GM12878 (cell line): ENCODE data around the gene SSRP1. TPM values are rescaled to one million over a fixed set of nuclear protein-coding genes. Genes with fewer than 3 reads are reported as not detected.

ENCODE experiments used
- ATAC-seq: fragments of 200-7000 bp; cut with Tn5 transposase; 3 replicates; pipeline ENCODE4 v1.9.1; 2020; ENCODE audit warnings: mild to moderate bottlenecking, moderate library complexity
- BruUV-seq: library from RNA; stranded (reverse); fragments of 400-500 nt; replicated peaks from 2 replicates; lab custom pipeline; 2021; lab: Mats Ljungman, UMichigan
- CTCF ChIA-PET: fragments of 300-600 bp; sonication (Branson Sonifier 250); formaldehyde crosslinking; extraction: SDS; loops from one replicate; lab custom pipeline; 2021; ENCODE audit warnings: inconsistent platforms; lab: Yijun Ruan, JAX
- POLR2A ChIA-PET: fragments of 350-600 bp; formaldehyde crosslinking; extraction: SDS; loops from one replicate; lab custom pipeline; 2021; ENCODE audit warnings: inconsistent platforms; lab: Charles Lee
- RAD21 ChIA-PET: fragments of 300-600 bp; sonication (Branson Sonifier 250); formaldehyde crosslinking; loops from one replicate; lab custom pipeline; 2023; ENCODE audit warnings: antibody characterized with exemption; ENCODE audit not compliant: unreplicated experiment; lab: Charles Lee
- SMC1A ChIA-PET: fragments of 300-600 bp; sonication (Branson Sonifier 250); formaldehyde crosslinking; loops from one replicate; lab custom pipeline; 2023; ENCODE audit not compliant: unreplicated experiment, uncharacterized antibody; lab: Charles Lee
- DNase-seq: peaks from one replicate; pipeline ENCODE4 v3.0.0-alpha.2; 2011; ENCODE audit warnings: low read depth, low spot score
- FAIRE-seq: peaks from 3 replicates; lab custom pipeline; 2011; peaks lifted over from hg19 to GRCh38; lab: Jason Lieb, UNC
- H2AFZ ChIP-seq: 2 replicates; pipeline ENCODE4 v1.6.0; 2011; ENCODE audit warnings: low read depth, low read length, control low read depth; ENCODE audit not compliant: control insufficient read depth
- H3K27ac ChIP-seq: 2 replicates; pipeline ENCODE4 v1.5.1; 2011; ENCODE audit warnings: control low read depth; ENCODE audit not compliant: control insufficient read depth, insufficient read depth
- H3K27me3 ChIP-seq, 2 experiments: replicated peaks in 1 of 2; 2 replicates each; pipeline versions ENCODE4 v1.6.0 to v1.6.1; 2011; ENCODE audit warnings: low read length in 1 of 2; ENCODE audit not compliant: control insufficient read depth in 2 of 2, insufficient read depth in 2 of 2
- H3K36me3 ChIP-seq, 2 experiments: 2 replicates each; pipeline ENCODE4 v1.5.1; 2011; ENCODE audit warnings: low read length in 1 of 2; ENCODE audit not compliant: control insufficient read depth in 2 of 2, insufficient read depth in 2 of 2
- H3K4me1 ChIP-seq: 2 replicates; pipeline ENCODE4 v1.6.1; 2011; ENCODE audit warnings: mild to moderate bottlenecking, low read length, moderate library complexity, mixed read lengths; ENCODE audit not compliant: control insufficient read depth, insufficient read depth
- H3K4me2 ChIP-seq: 2 replicates; pipeline ENCODE4 v1.6.0; 2011; ENCODE audit warnings: control low read depth; ENCODE audit not compliant: control insufficient read depth, insufficient read depth
- H3K4me3 ChIP-seq: fragments of 200-600 bp; sonication (generic); 2 replicates; pipeline ENCODE4 v1.5.1; 2016
- H3K79me2 ChIP-seq: 2 replicates; pipeline ENCODE4 v1.6.0; 2011; ENCODE audit warnings: low read length; ENCODE audit not compliant: control insufficient read depth, insufficient read depth
- H3K9ac ChIP-seq: 2 replicates; pipeline ENCODE4 v1.8.0; 2011; ENCODE audit warnings: low read length, control low read depth, mixed read lengths; ENCODE audit not compliant: control insufficient read depth, insufficient read depth
- H3K9me3 ChIP-seq: replicated peaks from 3 replicates; pipeline ENCODE4 v1.5.1; 2011; ENCODE audit warnings: mild to moderate bottlenecking, low read length; ENCODE audit not compliant: control insufficient read depth, insufficient read depth
- H4K20me1 ChIP-seq: 2 replicates; pipeline ENCODE4 v1.6.0; 2011; ENCODE audit not compliant: control insufficient read depth, insufficient read depth
- ATF7 ChIP-seq: fragments of 450-650 bp; IDR thresholded peaks from 2 replicates; pipeline ENCODE4 v1.6.1; 2016; ENCODE audit warnings: low read depth, mild to moderate bottlenecking
- CBX3 ChIP-seq: fragments of 200-600 bp; sonication (generic); IDR thresholded peaks from 2 replicates; pipeline ENCODE4 v1.6.1; 2016; ENCODE audit warnings: low read depth, borderline replicate concordance
- CHD2 ChIP-seq: IDR thresholded peaks from 2 replicates; pipeline ENCODE4 v1.6.1; 2011; ENCODE audit warnings: low read depth, low read length, improper control_type of control experiment, borderline replicate concordance
- EP300 ChIP-seq, 2 experiments: fragments of 150-350 bp in 1 of 2; IDR thresholded peaks; 2 replicates each; pipeline ENCODE4 v1.6.1; 2011 to 2012; ENCODE audit warnings: low read depth in 2 of 2, low read length in 2 of 2, borderline replicate concordance in 1 of 2, improper control_type of control experiment in 1 of 2, inconsistent platforms in 1 of 2; ENCODE audit not compliant: control insufficient read depth in 1 of 2
- FOS ChIP-seq: IDR thresholded peaks from 3 replicates; pipeline ENCODE4 v1.6.1; 2011; ENCODE audit warnings: borderline replicate concordance; ENCODE audit not compliant: insufficient read length; ENCODE audit errors: extremely low read depth
- HDAC6 ChIP-seq: fragments of 200-600 bp; sonication (generic); IDR thresholded peaks from one replicate; pipeline ENCODE4 v1.8.0; 2017; ENCODE audit warnings: antibody characterized with exemption; ENCODE audit not compliant: unreplicated experiment
- IKZF2 ChIP-seq, 2 experiments: fragments of 450-650 bp; IDR thresholded peaks; 2 replicates each; pipeline ENCODE4 v1.6.1; 2017; ENCODE audit warnings: mild to moderate bottlenecking in 2 of 2, moderate library complexity in 2 of 2
- KAT2A ChIP-seq: conservative IDR thresholded peaks from 2 replicates; pipeline ENCODE4 v1.6.1; 2011; ENCODE audit warnings: low read depth, low read length; ENCODE audit not compliant: control insufficient read depth
- MEF2A ChIP-seq: IDR thresholded peaks from 2 replicates; pipeline ENCODE4 v1.6.1; 2011; ENCODE audit warnings: low read depth, mild to moderate bottlenecking, low read length, moderate library complexity; ENCODE audit not compliant: insufficient read depth
- NFYA ChIP-seq: IDR thresholded peaks from 2 replicates; pipeline ENCODE4 v1.6.1; 2011; ENCODE audit warnings: low read depth, mild to moderate bottlenecking, low read length, improper control_type of control experiment, borderline replicate concordance
- RB1 ChIP-seq: fragments of 450-650 bp; formaldehyde crosslinking; IDR thresholded peaks from 2 replicates; pipeline ENCODE4 v1.6.1; 2017; ENCODE audit warnings: mild to moderate bottlenecking, borderline replicate concordance
- RUNX3 ChIP-seq: IDR thresholded peaks from 2 replicates; pipeline ENCODE4 v1.6.1; 2012; ENCODE audit warnings: low read length, inconsistent platforms
- SREBF1 ChIP-seq: IDR thresholded peaks from 2 replicates; pipeline ENCODE4 v1.6.1; 2012; ENCODE audit warnings: mild to moderate bottlenecking, low read length
- SRF ChIP-seq, 2 experiments: IDR thresholded peaks; 2 replicates each; pipeline ENCODE4 v1.6.1; 2011; ENCODE audit warnings: low read depth in 2 of 2, low read length in 2 of 2, mild to moderate bottlenecking in 1 of 2, moderate library complexity in 1 of 2
- TARDBP ChIP-seq: IDR thresholded peaks from 2 replicates; pipeline ENCODE4 v1.6.1; 2016; ENCODE audit warnings: borderline replicate concordance
- WGBS: methylation state at CpG from one replicate; pipeline ENCODE4 v1.1.6; 2016; ENCODE audit warnings: low lambda C conversion rate; ENCODE audit not compliant: insufficient replicate concordance, insufficient coverage; ENCODE audit errors: missing lambda C conversion rate; 5-methylcytosine and 5-hydroxymethylcytosine counted together
- in situ Hi-C: fragments of 300-500 bp; cut with MboI; formaldehyde crosslinking; loops from 9 replicates; pipeline ENCODE4 v1.14.3; 2018; ENCODE audit warnings: mixed read lengths
- intact Hi-C: fragments of 100-400 bp; cut with micrococcal nuclease; formaldehyde crosslinking; loops from one replicate; pipeline ENCODE4 v1.14.2; 2022; ENCODE audit not compliant: unreplicated experiment
- polyA plus RNA-seq, 11 experiments: library from polyadenylated mRNA; depleted of rRNA in 4 of 11; unstranded in 6 of 11; stranded (reverse) in 5 of 11; fragments of >200 nt; fragmentation: Nextera tagmentation in 4 of 11; fragmentation: Illumina TruSeq in 1 of 11; extraction: Ambion mirVana in 4 of 11; extraction: Trizol in 1 of 11; gene quantifications; 1 replicate in 1 of 11; 2 replicates in 10 of 11; pipeline versions ENCODE4 v1.2.1 to v1.2.3, GENCODE V29; 2011 to 2016; ENCODE audit warnings: inconsistent platforms in 2 of 11, missing spikeins in 2 of 11, low read depth in 1 of 11
- total RNA-seq, 4 experiments: library from RNA; depleted of rRNA in 3 of 4; stranded (reverse); fragments of >200 nt in 3 of 4; fragmentation: Illumina TruSeq in 1 of 4; extraction: Trizol in 1 of 4; gene quantifications; 2 replicates each; pipeline versions ENCODE4 v1.2.1 to v1.2.3, GENCODE V29; 2013 to 2021
- TF ChIP-seq, protein P1 (sequence below): fragments of 450-650 bp; IDR thresholded peaks from 2 replicates; pipeline ENCODE4 v1.6.1; 2017; ENCODE audit warnings: mild to moderate bottlenecking, moderate library complexity
- TF ChIP-seq, protein P2 (sequence below): IDR thresholded peaks from 2 replicates; pipeline ENCODE4 v1.6.1; 2011; ENCODE audit warnings: borderline replicate concordance, low read depth, mild to moderate bottlenecking, moderate library complexity, low read length; ENCODE audit not compliant: insufficient read depth, poor library complexity, severe bottlenecking

The SSRP1 gene
- total and polyA plus RNA-seq, 10 of the 15 experiments (the other 5 are each of a cell fraction or from before 2014, with no cell fraction given) = 73.6 to 279 (median 138) TPM

DNA sequence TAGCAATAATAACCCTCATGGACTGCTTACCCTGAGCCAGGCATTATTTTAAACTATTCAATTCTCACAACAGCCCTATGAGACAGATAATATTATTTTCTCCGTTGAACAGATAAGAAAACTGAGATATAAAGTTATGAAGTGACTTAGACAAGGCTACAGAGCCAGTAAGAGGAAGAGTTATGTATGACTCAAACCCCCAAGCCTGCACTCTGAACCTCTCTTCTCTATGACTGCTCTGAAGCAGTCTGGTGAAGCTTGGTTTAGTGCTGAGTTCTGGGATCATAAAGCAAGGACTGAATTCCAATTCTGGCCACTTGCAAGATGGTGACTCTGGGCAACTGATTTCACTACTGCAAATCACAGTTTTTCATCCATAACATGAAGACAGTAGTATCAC lies 45.4 kb downstream of the SSRP1 start (continued):
- no peak for TF ChIP-seq KAT2A
- no peak for TF ChIP-seq RUNX3
- TF ChIP-seq RB1 = no peak
- no peak for TF ChIP-seq EP300 (IDR thresholded peaks at IDR 0.05; ENCODE audit: borderline replicate concordance in 1 of 2, control insufficient read depth in 1 of 2, low read depth in 2 of 2, low read length in 2 of 2)
- no peak for TF ChIP-seq NFYA
- no peak for TF ChIP-seq SRF (IDR thresholded peaks at IDR 0.05; ENCODE audit: low read depth in 2 of 2, low read length in 2 of 2)

DNA sequence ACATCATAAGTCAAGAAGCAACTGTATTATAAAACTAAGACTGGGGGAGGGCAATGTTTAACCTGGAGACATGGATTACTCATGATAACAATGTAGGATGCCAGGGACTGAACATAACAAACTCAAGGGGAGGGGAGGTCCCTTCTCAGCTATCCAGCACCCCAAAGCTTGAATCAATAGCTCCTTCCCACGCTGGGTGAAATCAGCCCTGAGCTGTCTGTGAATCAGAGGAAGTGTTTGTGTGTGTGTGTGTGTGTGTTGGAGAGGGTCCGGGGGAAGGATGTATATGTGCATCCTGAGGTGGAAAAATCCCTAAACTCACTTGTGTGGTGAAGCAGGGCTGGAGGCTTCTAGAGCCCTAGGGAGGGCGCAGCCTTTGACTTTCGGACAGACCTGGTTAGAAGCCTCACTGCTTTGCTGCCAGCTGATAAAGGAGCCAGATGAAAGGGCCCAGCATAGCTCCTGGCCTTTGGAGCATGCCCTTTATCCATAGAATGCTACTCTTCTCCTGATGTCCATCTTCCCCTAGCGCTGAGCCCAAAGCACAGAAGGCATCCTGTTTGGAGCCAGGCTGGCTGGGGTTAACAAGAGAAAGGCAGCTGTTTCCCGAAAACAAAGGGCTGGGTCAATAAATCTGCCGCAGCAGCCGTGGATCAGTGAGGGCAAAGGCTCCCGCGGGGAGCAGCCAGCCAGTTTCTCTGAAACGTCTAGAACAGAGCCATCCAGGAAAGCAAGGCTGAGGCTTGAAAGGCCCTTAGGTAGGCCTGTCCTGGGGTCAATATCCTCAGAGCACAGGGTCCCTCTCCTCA lies 46.7 kb downstream of the SSRP1 start:
- Histone ChIP-seq H4K20me1 (no peaks in the 10 kb centered on the region), H3K4me2 (no peak overlapping the region), H3K79me2 (no peaks in the 10 kb centered on the region), H3K9me3 (no peaks in the 10 kb centered on the region; the same call in 2 of the 3 replicates), H3K4me3 (no peak overlapping the region), H3K27me3 (peaks cover 2 to 3% of the 10 kb centered on the region in 2 experiments; a peak in 2 of 4 replicates), H3K9ac (no peak overlapping the region), H3K27ac (no peak overlapping the region), H2AFZ (no peak overlapping the region), H3K36me3 (no peaks in the 10 kb centered on the region), H3K4me1 (no peaks in the 10 kb centered on the region)
- in situ Hi-C loops = no loop called here
- BruUV-seq = no TSS peak
- ChIA-PET SMC1A (no interaction called here), POLR2A (no interaction called here), CTCF (interaction anchor here (0.8 kb wide), 1 partner anchor 448 kb away, joined by 3 read pairs; no protein-coding TSS in a partner anchor), RAD21 (no interaction called here)
- DNase-seq = no peak
- no peak for FAIRE-seq
- intact Hi-C loops = no loop called here
- WGBS = 11% methylated on average over 11 of the region's 11 CpGs
- no peak for ATAC-seq
- TF ChIP-seq ATF7 (no peak), SREBF1 (no peak), TARDBP (no peak), FOS (no peak), CBX3 (no peak), IKZF2 (IDR thresholded peaks at IDR 0.05) (no peak), HDAC6 (no peak), CHD2 (no peak), MEF2A (no peak)
- TF ChIP-seq, protein P1, sequence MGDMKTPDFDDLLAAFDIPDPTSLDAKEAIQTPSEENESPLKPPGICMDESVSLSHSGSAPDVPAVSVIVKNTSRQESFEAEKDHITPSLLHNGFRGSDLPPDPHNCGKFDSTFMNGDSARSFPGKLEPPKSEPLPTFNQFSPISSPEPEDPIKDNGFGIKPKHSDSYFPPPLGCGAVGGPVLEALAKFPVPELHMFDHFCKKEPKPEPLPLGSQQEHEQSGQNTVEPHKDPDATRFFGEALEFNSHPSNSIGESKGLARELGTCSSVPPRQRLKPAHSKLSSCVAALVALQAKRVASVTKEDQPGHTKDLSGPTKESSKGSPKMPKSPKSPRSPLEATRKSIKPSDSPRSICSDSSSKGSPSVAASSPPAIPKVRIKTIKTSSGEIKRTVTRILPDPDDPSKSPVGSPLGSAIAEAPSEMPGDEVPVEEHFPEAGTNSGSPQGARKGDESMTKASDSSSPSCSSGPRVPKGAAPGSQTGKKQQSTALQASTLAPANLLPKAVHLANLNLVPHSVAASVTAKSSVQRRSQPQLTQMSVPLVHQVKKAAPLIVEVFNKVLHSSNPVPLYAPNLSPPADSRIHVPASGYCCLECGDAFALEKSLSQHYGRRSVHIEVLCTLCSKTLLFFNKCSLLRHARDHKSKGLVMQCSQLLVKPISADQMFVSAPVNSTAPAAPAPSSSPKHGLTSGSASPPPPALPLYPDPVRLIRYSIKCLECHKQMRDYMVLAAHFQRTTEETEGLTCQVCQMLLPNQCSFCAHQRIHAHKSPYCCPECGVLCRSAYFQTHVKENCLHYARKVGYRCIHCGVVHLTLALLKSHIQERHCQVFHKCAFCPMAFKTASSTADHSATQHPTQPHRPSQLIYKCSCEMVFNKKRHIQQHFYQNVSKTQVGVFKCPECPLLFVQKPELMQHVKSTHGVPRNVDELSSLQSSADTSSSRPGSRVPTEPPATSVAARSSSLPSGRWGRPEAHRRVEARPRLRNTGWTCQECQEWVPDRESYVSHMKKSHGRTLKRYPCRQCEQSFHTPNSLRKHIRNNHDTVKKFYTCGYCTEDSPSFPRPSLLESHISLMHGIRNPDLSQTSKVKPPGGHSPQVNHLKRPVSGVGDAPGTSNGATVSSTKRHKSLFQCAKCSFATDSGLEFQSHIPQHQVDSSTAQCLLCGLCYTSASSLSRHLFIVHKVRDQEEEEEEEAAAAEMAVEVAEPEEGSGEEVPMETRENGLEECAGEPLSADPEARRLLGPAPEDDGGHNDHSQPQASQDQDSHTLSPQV = no peak
- TF ChIP-seq, protein P2, sequence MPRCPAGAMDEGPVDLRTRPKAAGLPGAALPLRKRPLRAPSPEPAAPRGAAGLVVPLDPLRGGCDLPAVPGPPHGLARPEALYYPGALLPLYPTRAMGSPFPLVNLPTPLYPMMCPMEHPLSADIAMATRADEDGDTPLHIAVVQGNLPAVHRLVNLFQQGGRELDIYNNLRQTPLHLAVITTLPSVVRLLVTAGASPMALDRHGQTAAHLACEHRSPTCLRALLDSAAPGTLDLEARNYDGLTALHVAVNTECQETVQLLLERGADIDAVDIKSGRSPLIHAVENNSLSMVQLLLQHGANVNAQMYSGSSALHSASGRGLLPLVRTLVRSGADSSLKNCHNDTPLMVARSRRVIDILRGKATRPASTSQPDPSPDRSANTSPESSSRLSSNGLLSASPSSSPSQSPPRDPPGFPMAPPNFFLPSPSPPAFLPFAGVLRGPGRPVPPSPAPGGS = no peak
